ENCODE data around the gene IFT27. TPM values are rescaled to one million over a fixed set of nuclear protein-coding genes. Genes with fewer than 3 reads are reported as not detected.
A peak's percentile ranks its signal among the peaks of the same experiment; 100 is the strongest.

The IFT27 gene
- total RNA-seq, 1 donor from 2014 or later: 21.5 TPM

DNA sequence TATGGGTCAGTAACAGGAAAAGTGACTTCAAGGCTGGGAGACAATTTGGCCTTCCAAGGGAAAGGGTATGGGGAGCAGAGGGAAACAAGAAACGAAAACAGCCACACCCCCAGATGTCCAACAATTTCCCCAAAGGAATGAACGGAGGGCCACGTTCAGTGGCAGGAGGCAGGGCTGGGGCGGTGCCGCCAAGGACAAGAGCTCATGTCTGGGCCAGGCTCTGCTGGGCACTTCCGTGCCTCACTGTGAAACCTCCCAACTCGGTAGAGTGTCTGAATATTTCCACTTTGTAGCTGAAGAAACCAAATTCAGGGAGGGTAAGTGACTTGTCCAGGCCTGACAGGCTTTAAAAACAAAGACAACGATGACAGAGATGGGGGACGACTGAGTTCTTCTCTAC is 11.9 kb downstream of the IFT27 start:
- Histone ChIP-seq H3K36me3 (no peaks in the 10 kb centered on the region), H3K27me3 (no peaks in the 10 kb centered on the region), H3K4me3 (no peak overlapping the region), H3K9me3 (no peaks in the 10 kb centered on the region), H3K4me1 (peaks cover 3% of the 10 kb centered on the region), H3K27ac (no peak overlapping the region)
- intact Hi-C loops (cut with DNase I): no loop called here
- DNase-seq: peak; percentile 51
- no peak for ATAC-seq
- TF ChIP-seq, protein P1, sequence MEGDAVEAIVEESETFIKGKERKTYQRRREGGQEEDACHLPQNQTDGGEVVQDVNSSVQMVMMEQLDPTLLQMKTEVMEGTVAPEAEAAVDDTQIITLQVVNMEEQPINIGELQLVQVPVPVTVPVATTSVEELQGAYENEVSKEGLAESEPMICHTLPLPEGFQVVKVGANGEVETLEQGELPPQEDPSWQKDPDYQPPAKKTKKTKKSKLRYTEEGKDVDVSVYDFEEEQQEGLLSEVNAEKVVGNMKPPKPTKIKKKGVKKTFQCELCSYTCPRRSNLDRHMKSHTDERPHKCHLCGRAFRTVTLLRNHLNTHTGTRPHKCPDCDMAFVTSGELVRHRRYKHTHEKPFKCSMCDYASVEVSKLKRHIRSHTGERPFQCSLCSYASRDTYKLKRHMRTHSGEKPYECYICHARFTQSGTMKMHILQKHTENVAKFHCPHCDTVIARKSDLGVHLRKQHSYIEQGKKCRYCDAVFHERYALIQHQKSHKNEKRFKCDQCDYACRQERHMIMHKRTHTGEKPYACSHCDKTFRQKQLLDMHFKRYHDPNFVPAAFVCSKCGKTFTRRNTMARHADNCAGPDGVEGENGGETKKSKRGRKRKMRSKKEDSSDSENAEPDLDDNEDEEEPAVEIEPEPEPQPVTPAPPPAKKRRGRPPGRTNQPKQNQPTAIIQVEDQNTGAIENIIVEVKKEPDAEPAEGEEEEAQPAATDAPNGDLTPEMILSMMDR (IDR thresholded peaks at IDR 0.05): no peak

DNA sequence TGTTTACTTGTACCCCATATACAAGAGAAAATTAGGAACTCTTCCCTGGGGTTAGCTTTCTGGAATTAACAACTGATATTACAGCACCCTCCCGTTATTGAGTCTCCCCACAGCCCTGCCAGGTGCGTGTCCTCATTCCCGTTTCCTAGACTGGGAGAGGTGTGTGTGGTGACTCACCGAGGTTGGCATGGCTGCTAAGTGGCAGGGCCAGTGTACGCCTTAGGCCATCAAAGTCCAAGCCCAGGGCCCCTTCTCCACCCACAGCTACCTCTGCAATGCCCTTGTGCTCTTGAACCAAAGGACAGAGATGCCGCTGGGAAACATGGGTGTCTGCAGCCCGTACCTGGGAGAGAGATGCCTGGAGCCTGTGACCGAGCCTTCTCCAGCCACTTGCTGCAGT is 12.3 kb downstream of the IFT27 start:
- TF ChIP-seq, protein P1 (IDR thresholded peaks at IDR 0.05): no peak
- no peaks in the 10 kb centered on the region for H3K9me3 ChIP-seq
- no peak overlapping the region for H3K27ac ChIP-seq
- peaks cover 3% of the 10 kb centered on the region for H3K4me1 ChIP-seq
- intact Hi-C loops (cut with DNase I): no loop called here
- no peak overlapping the region for H3K4me3 ChIP-seq
- DNase-seq (peak; percentile 34), ATAC-seq (no peak)
- no peaks in the 10 kb centered on the region for H3K27me3 ChIP-seq
- no peaks in the 10 kb centered on the region for H3K36me3 ChIP-seq

DNA sequence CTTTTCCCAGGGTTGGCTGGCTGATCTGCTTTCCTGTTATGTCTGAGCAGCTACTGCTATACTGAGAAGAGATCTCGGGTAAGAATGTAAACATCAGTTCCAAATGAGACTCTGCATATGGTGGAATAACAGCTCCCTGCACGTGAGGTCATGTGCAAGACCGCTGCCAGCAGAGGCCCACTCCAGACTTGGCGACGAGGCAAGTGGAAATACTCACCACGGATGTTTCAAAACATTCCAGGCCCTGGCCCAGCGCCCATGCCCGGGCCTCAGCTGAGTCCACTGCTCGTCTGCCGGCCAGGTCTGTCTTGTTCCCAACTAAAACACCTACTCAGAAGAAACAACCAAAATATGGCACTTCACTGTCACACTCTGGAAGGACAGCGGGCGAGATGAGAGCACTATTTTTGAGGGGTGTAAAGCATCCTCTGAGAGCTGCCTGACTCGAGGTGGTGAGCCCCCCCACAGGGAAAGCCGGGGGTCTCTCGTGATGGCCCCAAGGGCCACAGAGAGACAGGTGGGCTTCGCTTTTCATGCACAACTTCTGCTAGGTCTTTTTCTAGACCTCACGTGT is 13.1 kb downstream of the IFT27 start:
- DNase-seq (peak; percentile 87), ATAC-seq (peak; percentile 55)
- intact Hi-C loops (cut with DNase I): no loop called here
- H3K36me3 ChIP-seq: no peaks in the 10 kb centered on the region
- H3K9me3 ChIP-seq: no peaks in the 10 kb centered on the region
- no peak overlapping the region for H3K4me3 ChIP-seq
- H3K4me1 ChIP-seq: peaks cover 3% of the 10 kb centered on the region
- TF ChIP-seq, protein P1 (IDR thresholded peaks at IDR 0.05): no peak
- H3K27ac ChIP-seq: no peak overlapping the region
- no peaks in the 10 kb centered on the region for H3K27me3 ChIP-seq

DNA sequence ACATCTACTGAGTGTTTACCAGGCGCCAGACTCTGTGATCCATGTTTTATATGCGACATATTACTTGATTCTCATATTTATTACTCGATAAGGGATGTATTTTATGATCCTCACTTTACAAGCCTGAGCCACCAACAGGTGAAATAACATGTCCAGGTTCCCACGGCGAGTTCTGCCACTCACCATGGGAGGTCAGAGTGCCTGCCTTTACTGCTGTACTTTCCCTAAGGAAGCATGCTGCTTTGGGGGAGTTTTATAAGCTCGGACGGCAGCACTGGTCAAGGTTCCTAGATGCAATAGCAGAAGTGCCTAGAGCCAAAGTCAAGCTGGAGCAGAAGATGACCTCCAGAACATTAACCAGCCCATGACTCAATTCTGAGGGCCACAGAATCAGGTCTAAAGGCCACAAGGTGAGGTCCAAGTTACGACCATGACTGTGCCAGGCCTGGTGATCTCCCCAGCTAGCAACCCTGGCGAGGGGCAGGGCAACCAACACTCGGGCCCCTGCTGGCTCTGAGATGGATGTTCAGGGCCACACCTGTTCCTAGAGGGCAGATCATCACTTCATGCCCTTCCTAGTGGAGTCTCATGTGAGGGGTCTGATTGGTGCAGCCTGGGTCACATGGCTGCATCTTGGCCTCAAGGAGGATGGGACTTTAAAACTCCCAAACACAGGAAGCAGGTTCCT is 14.2 kb downstream of the IFT27 start:
- TF ChIP-seq, protein P1 (IDR thresholded peaks at IDR 0.05): no peak
- H3K4me1 ChIP-seq: peaks cover 3% of the 10 kb centered on the region
- DNase-seq (peak; percentile 17), ATAC-seq (no peak)
- H3K4me3 ChIP-seq: no peak overlapping the region
- H3K27me3 ChIP-seq: no peaks in the 10 kb centered on the region
- H3K36me3 ChIP-seq: no peaks in the 10 kb centered on the region
- H3K9me3 ChIP-seq: no peaks in the 10 kb centered on the region
- intact Hi-C loops (cut with DNase I): no loop called here
- H3K27ac ChIP-seq: no peak overlapping the region

DNA sequence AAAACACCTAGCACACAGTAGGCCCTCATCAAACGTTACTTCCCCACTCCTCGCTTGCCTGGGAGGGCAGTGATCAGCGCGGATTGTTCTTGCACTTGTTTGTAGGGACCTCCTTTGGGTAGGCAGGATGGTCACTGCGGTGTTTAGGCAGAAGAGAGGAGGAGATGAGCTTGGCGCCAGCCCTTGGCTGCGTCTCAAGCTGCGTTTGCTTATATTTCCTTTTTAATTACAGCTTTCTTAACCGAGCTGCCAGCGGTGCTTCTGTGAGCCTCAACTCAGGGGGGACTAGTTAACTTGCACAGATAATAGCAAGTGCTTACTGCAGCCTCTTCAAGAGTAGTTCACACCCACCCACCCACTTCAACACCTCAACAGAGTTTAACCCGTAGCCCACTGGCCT is 15.1 kb downstream of the IFT27 start:
- DNase-seq: peak; percentile 20
- intact Hi-C loops (cut with DNase I): no loop called here

More for the DNA sequence above, 15.1 kb downstream of the IFT27 start:
- no peak overlapping the region for H3K27ac ChIP-seq
- no peaks in the 10 kb centered on the region for H3K27me3 ChIP-seq
- TF ChIP-seq, protein P1 (IDR thresholded peaks at IDR 0.05): no peak
- no peaks in the 10 kb centered on the region for H3K9me3 ChIP-seq
- H3K4me1 ChIP-seq: peaks cover 3% of the 10 kb centered on the region
- no peak for ATAC-seq
- no peaks in the 10 kb centered on the region for H3K36me3 ChIP-seq
- H3K4me3 ChIP-seq: no peak overlapping the region

All from upper lobe of right lung (tissue), 1 donor.